Fibroblast of skin of left quadriceps (primary cell): Measurements from ENCODE around the gene PFKFB4.

ENCODE experiments used
- DNase-seq, 2 experiments: peaks; one replicate each; pipeline ENCODE4 v3.0.0-alpha.2; 2013; ENCODE audit warnings: low read depth in 2 of 2

Gene PFKFB4

GRCh38 chr3:48556796-48557626 is at the start of gene PFKFB4:
Gene PFKFB4, minus strand, starts transcription at chr3:48556803. Its CDS starts 26 bp downstream, at chr3:48556777.
- peak; percentile 98 for DNase-seq

GRCh38 chr3:48601622-48601994 is 45.0 kb upstream of the PFKFB4 start:
- DNase-seq = no peak

DNA sequence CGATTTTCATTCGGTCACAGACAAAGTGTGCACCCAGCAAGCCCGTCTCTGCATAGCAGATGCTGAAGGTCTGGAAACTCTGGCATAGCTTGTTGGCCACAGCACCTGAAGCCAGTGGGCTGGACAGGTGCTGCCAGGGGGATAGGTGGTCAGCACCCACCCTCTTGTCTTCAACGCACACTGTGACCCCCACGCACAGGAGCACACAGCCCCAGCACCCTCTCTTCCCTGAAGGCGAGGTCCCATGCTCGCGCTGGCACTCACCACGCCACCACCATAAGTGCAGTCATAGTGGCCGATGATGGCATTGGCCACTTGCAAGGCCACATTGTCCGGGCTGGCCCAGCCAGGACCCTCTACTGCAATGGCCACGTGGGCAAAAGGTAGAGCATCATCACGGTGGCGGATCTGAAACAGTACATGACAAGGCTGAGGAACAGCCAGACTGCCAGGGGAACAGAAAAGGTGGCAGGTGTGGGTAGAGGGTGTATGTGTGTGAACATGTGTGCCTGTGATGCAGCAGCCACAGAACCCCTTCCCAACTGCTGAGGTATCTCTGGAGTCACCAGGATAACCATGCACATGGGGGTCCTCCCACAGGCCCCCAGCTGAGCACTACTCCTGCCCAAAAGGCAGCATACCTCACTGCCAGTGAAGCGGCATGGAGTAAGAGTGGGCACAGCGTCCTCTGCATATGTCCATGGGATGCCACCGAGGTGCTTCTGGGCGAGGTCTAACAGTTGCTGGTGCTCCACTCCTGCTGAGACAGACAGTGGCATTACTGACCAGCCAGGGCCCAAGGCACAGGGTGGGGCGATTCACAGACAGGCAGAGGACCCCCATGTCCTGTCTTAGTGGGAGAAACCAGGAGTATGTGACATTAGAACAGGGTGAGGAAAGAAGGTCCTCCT is 44.4 kb upstream of the PFKFB4 start:
- no peak for DNase-seq

- no peak for DNase-seq
Measured at GRCh38 chr3:48599509-48600285, 43.1 kb upstream of the PFKFB4 start.

- no peak for DNase-seq
Measured at GRCh38 chr3:48599077-48599501, 42.5 kb upstream of the PFKFB4 start.

GRCh38 chr3:48598323-48599076 is 41.9 kb upstream of the PFKFB4 start:
- DNase-seq = peak; percentile 81 to 83

DNA sequence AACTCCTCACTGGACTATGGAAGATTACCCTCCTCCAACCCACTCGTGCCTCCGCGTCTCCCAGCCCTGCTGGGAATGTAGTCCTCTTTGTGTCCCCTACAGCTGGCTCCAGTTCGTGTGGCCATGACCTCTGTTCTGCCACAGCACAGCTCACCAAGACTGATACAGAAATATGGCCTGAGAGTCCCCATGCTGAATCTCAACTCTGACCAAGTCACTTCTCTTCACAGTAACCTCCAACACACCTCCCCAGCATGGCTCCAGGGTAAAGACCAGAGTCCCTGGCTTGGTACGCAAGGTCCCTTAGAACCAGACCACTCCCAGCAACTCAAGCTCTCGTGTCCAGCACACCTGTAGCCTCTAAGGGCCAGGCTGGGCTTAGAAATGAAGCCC is 40.8 kb upstream of the PFKFB4 start:
- DNase-seq = no peak

- no peak for DNase-seq
Measured at GRCh38 chr3:48596676-48597407, 40.2 kb upstream of the PFKFB4 start.

- no peak for DNase-seq
Measured at GRCh38 chr3:48596157-48596556, 39.6 kb upstream of the PFKFB4 start.

DNA sequence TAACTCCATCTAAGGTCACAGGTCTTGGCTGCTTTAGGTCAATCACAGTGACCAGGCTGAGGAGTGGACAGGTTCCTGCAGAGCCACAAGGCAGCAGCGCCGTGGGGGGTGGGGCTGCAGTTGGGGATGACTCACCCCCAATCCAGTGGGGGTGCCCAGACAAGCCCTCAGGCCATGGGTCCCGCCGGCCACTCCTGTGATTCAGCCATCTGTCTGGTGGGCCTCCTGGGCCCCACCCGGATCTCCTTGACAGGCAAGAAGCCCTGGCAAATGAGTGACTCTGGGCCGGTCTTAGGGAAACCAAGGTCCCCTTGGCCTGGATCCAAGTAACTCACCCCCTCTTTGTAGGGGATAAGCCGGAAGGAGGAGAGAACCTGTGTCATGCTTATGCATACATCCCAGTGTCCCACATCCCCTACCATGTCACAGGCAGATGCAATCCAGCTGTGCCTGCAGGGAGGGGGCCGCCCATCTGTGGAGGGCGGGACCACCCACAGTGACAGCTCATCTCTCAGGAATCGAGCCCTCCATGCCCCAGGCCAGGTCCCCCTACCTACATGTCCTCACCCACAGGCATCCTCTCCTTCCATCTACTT is 39.0 kb upstream of the PFKFB4 start:
- DNase-seq = peak; percentile 34 to 46

- DNase-seq = peak; percentile 7 to 10
Measured at GRCh38 chr3:48595075-48595525, 38.5 kb upstream of the PFKFB4 start, which contains the start of gene COL7A1. Gene COL7A1, minus strand, starts transcription at chr3:48595329. Its CDS starts 170 bp downstream, at chr3:48595159.

GRCh38 chr3:48594417-48595049 is 37.9 kb upstream of the PFKFB4 start:
- DNase-seq = no peak

DNA sequence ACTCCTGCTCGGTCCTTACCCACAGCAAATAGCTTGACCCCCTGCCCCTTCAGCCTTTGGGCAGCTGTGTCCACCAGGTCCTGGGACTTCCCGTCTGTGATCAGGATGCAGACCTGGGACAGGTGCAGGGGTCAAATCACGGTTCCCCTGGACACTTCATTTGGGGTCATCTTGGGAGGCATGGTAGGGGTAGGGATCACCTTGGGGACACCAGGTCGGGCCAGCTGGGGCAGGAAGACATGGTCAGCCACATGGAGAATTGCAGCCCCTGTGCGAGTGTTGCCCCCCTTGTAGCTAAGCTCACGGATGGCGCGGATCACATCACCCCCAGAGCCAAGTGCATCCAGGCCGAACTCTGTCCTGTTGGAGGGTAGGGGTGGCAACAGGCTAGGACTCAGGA is 36.7 kb upstream of the PFKFB4 start:
- DNase-seq = no peak

DNA sequence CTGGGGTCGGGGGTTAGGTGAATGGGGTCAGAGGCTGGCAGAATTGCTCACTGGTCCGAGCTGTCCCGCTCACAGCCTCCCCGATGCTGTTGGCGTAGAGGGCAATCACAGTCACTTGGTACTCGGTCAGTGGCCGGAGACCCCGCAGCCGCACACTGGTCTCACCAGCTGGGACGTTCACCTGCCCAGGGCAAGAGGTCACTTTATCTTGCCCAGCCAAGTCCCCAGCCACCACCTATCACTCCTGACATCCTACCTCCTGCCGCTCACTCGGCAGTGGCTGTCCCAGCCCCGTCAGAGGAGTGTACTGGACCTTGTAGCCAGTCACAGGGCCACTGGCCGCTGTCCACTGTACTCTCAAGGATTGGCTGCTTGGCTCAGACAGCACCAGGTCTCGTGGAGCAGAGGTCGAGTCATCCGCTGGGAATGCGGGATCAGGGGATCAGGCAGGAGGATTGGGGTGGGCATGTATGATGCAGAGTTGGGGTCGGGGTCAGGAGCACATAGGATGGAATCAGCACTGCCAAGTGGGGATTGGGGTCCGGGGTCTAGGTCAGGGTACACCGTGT is 36.0 kb upstream of the PFKFB4 start:
- DNase-seq = no peak

DNA sequence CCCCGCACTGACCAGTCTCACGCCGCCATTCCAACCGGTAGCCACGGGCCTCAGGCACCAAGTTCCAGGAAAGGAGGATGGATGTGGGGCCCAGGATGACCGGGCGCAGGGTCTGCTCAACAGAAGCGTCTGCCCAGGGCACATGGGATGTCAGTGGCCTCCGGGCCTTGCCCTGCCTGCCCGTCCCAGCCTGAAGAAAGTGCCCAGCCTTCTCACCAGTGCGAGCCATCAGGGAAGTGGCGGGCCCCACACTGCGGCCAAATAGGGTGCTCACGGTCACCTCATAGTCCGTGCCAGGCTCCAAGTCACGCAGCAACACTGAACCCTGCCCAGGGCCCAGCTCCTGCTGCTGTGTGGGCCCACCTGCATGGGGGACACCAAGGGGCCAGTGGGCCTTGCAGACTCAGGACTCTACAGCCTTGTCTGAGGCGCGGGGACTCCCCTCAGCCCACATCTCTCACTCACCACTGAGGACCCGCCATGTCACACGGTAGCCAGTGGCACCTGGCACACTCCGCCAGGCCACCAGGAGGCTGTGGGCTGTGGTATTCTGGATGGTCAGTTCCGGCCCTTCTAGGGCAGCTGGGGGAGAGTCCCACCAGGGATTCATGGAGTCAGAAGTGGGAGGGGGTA is 35.4 kb upstream of the PFKFB4 start:
- no peak for DNase-seq

DNA sequence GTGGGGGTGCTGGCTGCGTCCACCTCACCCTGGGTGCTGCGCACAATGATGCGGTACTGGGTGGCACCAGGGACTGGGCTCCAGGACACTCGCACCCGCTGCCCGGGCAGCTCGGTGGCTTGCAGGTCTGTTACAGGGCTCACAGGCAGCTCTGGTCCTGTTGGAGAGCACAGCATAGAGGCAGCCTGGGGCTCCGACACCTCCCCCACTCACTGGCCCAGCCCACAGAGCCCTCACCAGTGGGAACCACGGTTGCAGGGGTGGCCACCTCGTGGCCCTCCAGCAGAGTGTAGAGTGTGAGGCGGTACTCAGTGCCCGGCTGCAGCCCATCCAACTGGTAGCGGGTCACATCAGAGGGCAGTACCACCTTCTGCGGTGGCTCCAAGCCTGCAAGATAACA is 34.8 kb upstream of the PFKFB4 start:
- no peak for DNase-seq

GRCh38 chr3:48588230-48588629 is 31.6 kb upstream of the PFKFB4 start:
- DNase-seq = no peak

DNA sequence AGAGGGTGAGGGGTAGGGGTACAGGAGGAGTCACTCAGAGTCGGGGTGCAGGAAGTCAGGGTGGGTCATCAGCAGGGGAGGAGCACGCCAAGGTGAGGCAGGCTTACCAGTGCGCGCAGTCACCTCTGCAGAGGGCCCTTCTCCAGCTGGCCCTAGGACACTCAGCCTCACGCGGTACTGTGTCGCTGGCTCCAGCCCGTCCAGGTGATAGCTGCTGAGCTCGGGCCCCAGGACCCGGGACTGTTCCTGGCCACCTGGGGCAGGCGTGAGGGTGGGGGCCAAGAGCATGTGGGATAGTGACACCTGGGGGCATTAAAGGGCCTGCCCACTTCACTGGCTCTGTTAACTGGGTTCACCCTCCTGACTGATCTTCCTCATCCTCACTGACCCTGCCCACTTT is 31.1 kb upstream of the PFKFB4 start:
- no peak for DNase-seq

- no peak for DNase-seq
Measured at GRCh38 chr3:48585411-48585810, 28.8 kb upstream of the PFKFB4 start.
